RCC 7860 (cell line): ENCODE data around the gene JOSD2.

Experiments
- DNase-seq: peaks from one replicate; pipeline ENCODE4 v3.0.0-alpha.2; 2015; ENCODE audit warnings: low spot score
- FAIRE-seq: peaks from 2 replicates; lab custom pipeline; 2012; peaks lifted over from hg19 to GRCh38; lab: Jason Lieb, UNC

JOSD2 gene

GRCh38 chr19:50496189-50497021, 14.6 kb downstream of the JOSD2 start:
- FAIRE-seq (no peak), DNase-seq (no peak)

- no peak for FAIRE-seq
These were observed 15.9 kb downstream of the JOSD2 start for GRCh38 chr19:50495020-50495531.

GRCh38 chr19:50494186-50495019, 16.6 kb downstream of the JOSD2 start:
- no peak for FAIRE-seq
- DNase-seq, result no peak

More at GRCh38 chr19:50495020-50495531, 15.9 kb downstream of the JOSD2 start:
- DNase-seq, result no peak

- FAIRE-seq, result no peak
- no peak for DNase-seq
These were observed 17.8 kb downstream of the JOSD2 start for GRCh38 chr19:50493171-50493570.

- no peak for FAIRE-seq
- no peak for DNase-seq
These were observed 18.5 kb downstream of the JOSD2 start for GRCh38 chr19:50492303-50493052.

GRCh38 chr19:50490991-50491472, 20.0 kb downstream of the JOSD2 start:
- DNase-seq, result no peak
- no peak for FAIRE-seq

GRCh38 chr19:50490411-50490811, 20.6 kb downstream of the JOSD2 start:
- no peak for DNase-seq
- no peak for FAIRE-seq

GRCh38 chr19:50489461-50490011, 21.5 kb downstream of the JOSD2 start:
- no peak for FAIRE-seq

GRCh38 chr19:50488389-50489194, 22.4 kb downstream of the JOSD2 start:
- FAIRE-seq (no peak), DNase-seq (no peak)

More at GRCh38 chr19:50489461-50490011, 21.5 kb downstream of the JOSD2 start:
- no peak for DNase-seq

- DNase-seq (no peak), FAIRE-seq (no peak)
These were observed 24.0 kb downstream of the JOSD2 start for GRCh38 chr19:50486823-50487515.

- FAIRE-seq, result no peak
- no peak for DNase-seq
These were observed 25.6 kb downstream of the JOSD2 start for GRCh38 chr19:50485284-50485955.

GRCh38 chr19:50482916-50483315, 28.1 kb downstream of the JOSD2 start:
- FAIRE-seq, result no peak

GRCh38 chr19:50482271-50482855, 28.6 kb downstream of the JOSD2 start:
- no peak for DNase-seq
- FAIRE-seq, result no peak

More at GRCh38 chr19:50482916-50483315, 28.1 kb downstream of the JOSD2 start:
- DNase-seq, result no peak

- no peak for DNase-seq
- FAIRE-seq, result no peak
These were observed 29.4 kb downstream of the JOSD2 start for GRCh38 chr19:50481351-50482149.

GRCh38 chr19:50480281-50481111, 30.5 kb downstream of the JOSD2 start:
- FAIRE-seq (no peak), DNase-seq (no peak)

- FAIRE-seq (no peak), DNase-seq (no peak)
These were observed 31.2 kb downstream of the JOSD2 start for GRCh38 chr19:50479761-50480251.
